Neural cell (in vitro differentiated cells): ENCODE results near the gene PHACTR3. TPM values are rescaled to one million over a fixed set of nuclear protein-coding genes. Genes with fewer than 3 reads are reported as not detected.

ENCODE experiments used
- H2AFZ ChIP-seq: fragments of 200-600, 300-800 bp; sonication (generic), shearing (Covaris generic); 2 replicates; pipeline ENCODE4 v1.6.0; 2014; ENCODE audit warnings: low read depth, mild to moderate bottlenecking, antibody characterized with exemption, low read length, moderate library complexity
- H3F3A ChIP-seq: fragments of 200-600 bp; shearing (Covaris generic); 2 replicates; pipeline ENCODE4 v1.6.1; 2016; ENCODE audit warnings: mild to moderate bottlenecking, moderate library complexity, mixed read lengths, antibody characterized with exemption, low read length; ENCODE audit not compliant: insufficient read depth, poor library complexity, severe bottlenecking
- H3K27ac ChIP-seq: fragments of 200-600, 300-800 bp; sonication (generic), shearing (Covaris generic); 2 replicates; pipeline ENCODE4 v1.5.1; 2014; ENCODE audit warnings: mild to moderate bottlenecking, low read length, moderate library complexity
- H3K27me3 ChIP-seq: fragments of 300-800, 200-600 bp; sonication (generic), shearing (Covaris generic); 2 replicates; pipeline ENCODE4 v1.6.0; 2014; ENCODE audit warnings: mild to moderate bottlenecking, low read depth, low read length, moderate library complexity; ENCODE audit not compliant: insufficient read depth
- H3K36me3 ChIP-seq: fragments of 300-800, 200-600 bp; sonication (generic), shearing (Covaris generic); 2 replicates; pipeline ENCODE4 v1.5.1; 2014; ENCODE audit warnings: mild to moderate bottlenecking, antibody characterized with exemption, low read length, moderate library complexity; ENCODE audit not compliant: insufficient read depth
- H3K4me2 ChIP-seq: fragments of 300-800, 200-600 bp; sonication (generic), shearing (Covaris generic); 2 replicates; pipeline ENCODE4 v1.6.0; 2014; ENCODE audit warnings: mild to moderate bottlenecking, low read length
- H3K4me3 ChIP-seq: fragments of 300-800, 200-600 bp; sonication (generic), shearing (Covaris generic); 2 replicates; pipeline ENCODE4 v1.5.1; 2014; ENCODE audit warnings: mild to moderate bottlenecking, low read length, moderate library complexity
- H3K79me2 ChIP-seq: fragments of 200-600 bp; shearing (Covaris generic); replicated peaks from 2 replicates; pipeline ENCODE4 v1.6.0; 2014; ENCODE audit warnings: mild to moderate bottlenecking, low read length, moderate library complexity; ENCODE audit not compliant: insufficient read depth
- H3K9ac ChIP-seq: fragments of 300-800, 200-600 bp; sonication (generic), shearing (Covaris generic); 2 replicates; pipeline ENCODE4 v1.6.1; 2016; ENCODE audit warnings: mild to moderate bottlenecking, low read length, mixed read lengths
- H3K9me2 ChIP-seq: fragments of 200-600 bp; shearing (Covaris generic); 2 replicates; pipeline ENCODE4 v1.6.1; 2016; ENCODE audit warnings: mild to moderate bottlenecking, low read length, mixed read lengths; ENCODE audit not compliant: insufficient read depth
- H3K9me3 ChIP-seq: fragments of 200-600, 300-800 bp; sonication (generic), shearing (Covaris generic); 2 replicates; pipeline ENCODE4 v1.6.1; 2016; ENCODE audit warnings: mild to moderate bottlenecking, mixed run types, low read length, moderate library complexity, mixed read lengths
- H4K20me1 ChIP-seq: fragments of 200-600 bp; shearing (Covaris generic); 2 replicates; pipeline ENCODE4 v1.6.1; 2016; ENCODE audit warnings: mild to moderate bottlenecking, mixed run types; ENCODE audit not compliant: insufficient read depth
- EP300 ChIP-seq: fragments of 450-650 bp; conservative IDR thresholded peaks from 2 replicates; pipeline ENCODE4 v1.6.1; 2014; ENCODE audit warnings: antibody characterized with exemption, mild to moderate bottlenecking, moderate library complexity; ENCODE audit not compliant: poor library complexity, severe bottlenecking
- EZH2 ChIP-seq: fragments of 200-600, 300-800 bp; shearing (Covaris generic), sonication (generic); IDR thresholded peaks from 2 replicates; pipeline ENCODE4 v1.6.1; 2014; ENCODE audit warnings: antibody characterized with exemption, low read length, borderline replicate concordance, mild to moderate bottlenecking; ENCODE audit not compliant: insufficient read depth, poor library complexity, severe bottlenecking
- MXI1 ChIP-seq: fragments of 450-650 bp; conservative IDR thresholded peaks from 2 replicates; pipeline ENCODE4 v1.6.1; 2014; ENCODE audit warnings: antibody characterized with exemption, mild to moderate bottlenecking; ENCODE audit not compliant: poor library complexity, severe bottlenecking
- POLR2AphosphoS5 ChIP-seq: IDR thresholded peaks from 2 replicates; pipeline ENCODE4 v1.6.1; 2012
- RAD21 ChIP-seq: fragments of 450-650 bp; conservative IDR thresholded peaks from 2 replicates; pipeline ENCODE4 v1.6.1; 2014; ENCODE audit warnings: antibody characterized with exemption, mild to moderate bottlenecking, moderate library complexity
- SMC3 ChIP-seq: fragments of 450-650 bp; conservative IDR thresholded peaks from 2 replicates; pipeline ENCODE4 v1.6.1; 2014; ENCODE audit warnings: antibody characterized with exemption, mild to moderate bottlenecking, moderate library complexity; ENCODE audit not compliant: poor library complexity
- TAF1 ChIP-seq: IDR thresholded peaks from 2 replicates; pipeline ENCODE4 v1.6.1; 2012; ENCODE audit warnings: low read depth
- polyA plus RNA-seq: library from polyadenylated mRNA; depleted of rRNA; stranded (reverse); fragments of >200 nt; gene quantifications from 2 replicates; pipeline ENCODE4 v1.2.3, GENCODE V29; 2014
- TF ChIP-seq, protein P1 (sequence below): IDR thresholded peaks from 2 replicates; pipeline ENCODE4 v1.6.1; 2012; ENCODE audit warnings: borderline replicate concordance
- TF ChIP-seq, protein P2 (sequence below): fragments of 450-650 bp; IDR thresholded peaks from 2 replicates; pipeline ENCODE4 v1.5.1; 2014; ENCODE audit warnings: antibody characterized with exemption, mild to moderate bottlenecking, moderate library complexity; ENCODE audit not compliant: poor library complexity, severe bottlenecking

PHACTR3 gene
- polyA plus RNA-seq, 1 donor from 2014 or later: 1.3 TPM

DNA sequence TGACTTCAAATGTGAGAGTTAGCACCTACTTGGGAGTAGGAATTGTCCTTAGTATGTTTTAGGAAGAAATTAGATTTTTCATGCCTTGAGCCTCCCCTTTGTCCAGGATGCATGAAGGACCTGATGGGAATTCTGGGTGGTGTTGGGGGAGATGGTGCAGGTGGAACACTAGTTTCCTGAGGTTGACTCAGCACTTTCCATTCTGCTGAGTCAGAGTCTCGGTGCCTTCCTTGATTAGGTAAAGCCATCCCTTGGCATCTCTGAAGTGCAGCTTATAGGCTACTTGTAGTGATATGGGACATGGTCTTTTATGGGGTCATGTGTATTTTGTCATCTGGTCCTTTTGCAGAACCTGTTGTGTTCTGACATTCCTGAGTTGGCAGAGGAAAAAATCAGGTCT, 105.3 kb downstream of the PHACTR3 start:
- Histone ChIP-seq H3K9me2 (no peaks in the 10 kb centered on the region), H3F3A (no peaks in the 10 kb centered on the region), H3K27ac (no peak overlapping the region), H3K27me3 (no peaks in the 10 kb centered on the region), H4K20me1 (no peaks in the 10 kb centered on the region), H3K79me2 (no peaks in the 10 kb centered on the region), H3K36me3 (no peaks in the 10 kb centered on the region), H3K4me3 (no peak overlapping the region), H3K4me2 (no peak overlapping the region), H3K9me3 (peaks cover 3% of the 10 kb centered on the region), H2AFZ (no peak overlapping the region), H3K9ac (no peak overlapping the region)
- TF ChIP-seq MXI1: no peak

DNA sequence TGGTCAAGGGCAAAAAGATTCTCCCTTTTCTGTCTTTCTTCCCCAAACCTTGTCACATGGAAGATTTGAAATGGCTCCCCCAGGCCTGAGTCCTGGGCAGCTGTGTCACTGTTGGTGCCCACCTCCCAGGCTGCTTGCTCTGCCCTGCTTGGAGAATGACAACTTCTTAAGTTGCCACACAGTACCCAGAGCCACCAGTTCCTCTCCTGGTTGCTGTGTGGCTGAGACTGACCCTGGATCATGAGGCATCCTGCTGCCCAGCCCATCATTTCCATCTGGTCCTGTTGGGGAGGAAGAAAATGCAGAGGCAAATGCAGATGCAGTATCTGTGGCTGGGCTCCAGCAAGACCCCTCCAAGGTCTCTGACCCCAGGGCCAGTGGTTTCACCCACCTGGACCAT, 113.7 kb downstream of the PHACTR3 start:
- Histone ChIP-seq H3K36me3 (no peaks in the 10 kb centered on the region), H3K9ac (no peak overlapping the region), H3K9me3 (peaks cover 6% of the 10 kb centered on the region), H3K27ac (no peak overlapping the region), H3K27me3 (no peaks in the 10 kb centered on the region), H4K20me1 (no peaks in the 10 kb centered on the region), H3K4me2 (no peak overlapping the region), H3K9me2 (no peaks in the 10 kb centered on the region), H3F3A (no peaks in the 10 kb centered on the region), H3K4me3 (no peak overlapping the region), H2AFZ (no peak overlapping the region), H3K79me2 (no peaks in the 10 kb centered on the region)
- TF ChIP-seq TAF1 (no peak), SMC3 (no peak), MXI1 (no peak), POLR2AphosphoS5 (no peak), EZH2 (no peak), RAD21 (no peak), EP300 (no peak)
- TF ChIP-seq, protein P1, sequence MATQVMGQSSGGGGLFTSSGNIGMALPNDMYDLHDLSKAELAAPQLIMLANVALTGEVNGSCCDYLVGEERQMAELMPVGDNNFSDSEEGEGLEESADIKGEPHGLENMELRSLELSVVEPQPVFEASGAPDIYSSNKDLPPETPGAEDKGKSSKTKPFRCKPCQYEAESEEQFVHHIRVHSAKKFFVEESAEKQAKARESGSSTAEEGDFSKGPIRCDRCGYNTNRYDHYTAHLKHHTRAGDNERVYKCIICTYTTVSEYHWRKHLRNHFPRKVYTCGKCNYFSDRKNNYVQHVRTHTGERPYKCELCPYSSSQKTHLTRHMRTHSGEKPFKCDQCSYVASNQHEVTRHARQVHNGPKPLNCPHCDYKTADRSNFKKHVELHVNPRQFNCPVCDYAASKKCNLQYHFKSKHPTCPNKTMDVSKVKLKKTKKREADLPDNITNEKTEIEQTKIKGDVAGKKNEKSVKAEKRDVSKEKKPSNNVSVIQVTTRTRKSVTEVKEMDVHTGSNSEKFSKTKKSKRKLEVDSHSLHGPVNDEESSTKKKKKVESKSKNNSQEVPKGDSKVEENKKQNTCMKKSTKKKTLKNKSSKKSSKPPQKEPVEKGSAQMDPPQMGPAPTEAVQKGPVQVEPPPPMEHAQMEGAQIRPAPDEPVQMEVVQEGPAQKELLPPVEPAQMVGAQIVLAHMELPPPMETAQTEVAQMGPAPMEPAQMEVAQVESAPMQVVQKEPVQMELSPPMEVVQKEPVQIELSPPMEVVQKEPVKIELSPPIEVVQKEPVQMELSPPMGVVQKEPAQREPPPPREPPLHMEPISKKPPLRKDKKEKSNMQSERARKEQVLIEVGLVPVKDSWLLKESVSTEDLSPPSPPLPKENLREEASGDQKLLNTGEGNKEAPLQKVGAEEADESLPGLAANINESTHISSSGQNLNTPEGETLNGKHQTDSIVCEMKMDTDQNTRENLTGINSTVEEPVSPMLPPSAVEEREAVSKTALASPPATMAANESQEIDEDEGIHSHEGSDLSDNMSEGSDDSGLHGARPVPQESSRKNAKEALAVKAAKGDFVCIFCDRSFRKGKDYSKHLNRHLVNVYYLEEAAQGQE: no peak
- TF ChIP-seq, protein P2, sequence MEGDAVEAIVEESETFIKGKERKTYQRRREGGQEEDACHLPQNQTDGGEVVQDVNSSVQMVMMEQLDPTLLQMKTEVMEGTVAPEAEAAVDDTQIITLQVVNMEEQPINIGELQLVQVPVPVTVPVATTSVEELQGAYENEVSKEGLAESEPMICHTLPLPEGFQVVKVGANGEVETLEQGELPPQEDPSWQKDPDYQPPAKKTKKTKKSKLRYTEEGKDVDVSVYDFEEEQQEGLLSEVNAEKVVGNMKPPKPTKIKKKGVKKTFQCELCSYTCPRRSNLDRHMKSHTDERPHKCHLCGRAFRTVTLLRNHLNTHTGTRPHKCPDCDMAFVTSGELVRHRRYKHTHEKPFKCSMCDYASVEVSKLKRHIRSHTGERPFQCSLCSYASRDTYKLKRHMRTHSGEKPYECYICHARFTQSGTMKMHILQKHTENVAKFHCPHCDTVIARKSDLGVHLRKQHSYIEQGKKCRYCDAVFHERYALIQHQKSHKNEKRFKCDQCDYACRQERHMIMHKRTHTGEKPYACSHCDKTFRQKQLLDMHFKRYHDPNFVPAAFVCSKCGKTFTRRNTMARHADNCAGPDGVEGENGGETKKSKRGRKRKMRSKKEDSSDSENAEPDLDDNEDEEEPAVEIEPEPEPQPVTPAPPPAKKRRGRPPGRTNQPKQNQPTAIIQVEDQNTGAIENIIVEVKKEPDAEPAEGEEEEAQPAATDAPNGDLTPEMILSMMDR: no peak

DNA sequence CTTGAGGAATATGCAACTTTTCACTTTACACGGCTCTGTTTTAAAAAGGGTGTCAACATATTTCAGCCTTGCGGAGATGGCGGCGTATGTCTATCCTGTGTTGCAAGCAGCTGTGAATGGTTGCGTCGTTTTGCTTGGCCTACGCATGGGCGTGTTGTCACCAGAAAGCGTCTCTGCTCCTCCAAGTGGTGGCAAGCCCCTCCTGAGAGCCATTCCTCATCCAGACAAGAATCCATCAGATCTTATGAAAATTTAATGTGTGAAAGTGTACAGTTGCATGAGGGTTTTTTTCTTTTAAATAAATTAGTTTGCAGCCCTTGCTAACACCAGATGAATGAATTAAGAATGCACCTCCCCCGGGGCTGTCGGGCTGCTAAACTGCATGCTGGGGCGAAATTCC, 114.4 kb downstream of the PHACTR3 start:
- no peak overlapping the region for H3K4me2 ChIP-seq
- no peaks in the 10 kb centered on the region for H3K27me3 ChIP-seq
- no peak overlapping the region for H3K27ac ChIP-seq
- H3K36me3 ChIP-seq: no peaks in the 10 kb centered on the region
- H3K9me3 ChIP-seq: peaks cover 7% of the 10 kb centered on the region
- H3K9ac ChIP-seq: no peak overlapping the region
- H4K20me1 ChIP-seq: no peaks in the 10 kb centered on the region
- no peaks in the 10 kb centered on the region for H3F3A ChIP-seq
- H3K79me2 ChIP-seq: no peaks in the 10 kb centered on the region
- H3K4me3 ChIP-seq: no peak overlapping the region
- H3K9me2 ChIP-seq: no peaks in the 10 kb centered on the region
- TF ChIP-seq MXI1 (no peak), EP300 (no peak), SMC3 (no peak), POLR2AphosphoS5 (no peak)
- TF ChIP-seq, protein P1: no peak
- TF ChIP-seq, protein P2: no peak
- H2AFZ ChIP-seq: no peak overlapping the region
